WERI-Rb-1 (cell line): ENCODE measurements around the gene G0S2.

Experiments used
- DNase-seq: peaks from one replicate; pipeline ENCODE4 v3.0.0-alpha.2; 2020
- H3K27ac ChIP-seq: fragments of 250-450 bp; sonication (Bioruptor Pico); 2 replicates; pipeline ENCODE4 v1.5.1; 2020; ENCODE audit warnings: mild to moderate bottlenecking, moderate library complexity
- H3K27me3 ChIP-seq: fragments of 250-450 bp; sonication (Bioruptor Pico); 2 replicates; pipeline ENCODE4 v1.5.1; 2021; ENCODE audit warnings: mild to moderate bottlenecking, low read depth, moderate library complexity; ENCODE audit not compliant: insufficient read depth, severe bottlenecking
- H3K36me3 ChIP-seq: fragments of 250-450 bp; sonication (Bioruptor Pico); 2 replicates; pipeline ENCODE4 v1.5.1; 2020; ENCODE audit warnings: mild to moderate bottlenecking, moderate library complexity
- H3K4me3 ChIP-seq: 2 replicates; pipeline ENCODE4 v1.5.1; 2011; ENCODE audit warnings: low read depth, mild to moderate bottlenecking, control low read depth, low read length
- H3K9me3 ChIP-seq: fragments of 250-450 bp; sonication (Bioruptor Pico); 2 replicates; pipeline ENCODE4 v1.5.1; 2021; ENCODE audit warnings: mild to moderate bottlenecking, moderate library complexity; ENCODE audit not compliant: severe bottlenecking
- CTCF ChIP-seq: IDR thresholded peaks from 2 replicates; pipeline ENCODE4 v1.5.1; 2011; ENCODE audit warnings: low read depth, mild to moderate bottlenecking, control low read depth, inconsistent platforms, low read length

Gene G0S2

GRCh38 chr1:209657140-209657879, 17.9 kb upstream of the G0S2 start:
- H3K9me3 ChIP-seq: no peaks in the 10 kb centered on the region
- no peak for TF ChIP-seq CTCF
- peaks cover 71% of the 10 kb centered on the region for H3K27me3 ChIP-seq
- H3K27ac ChIP-seq: no peak overlapping the region
- H3K4me3 ChIP-seq: no peak overlapping the region
- H3K36me3 ChIP-seq: no peaks in the 10 kb centered on the region
- DNase-seq: no peak

- H3K4me3 ChIP-seq: no peak overlapping the region
- no peaks in the 10 kb centered on the region for H3K36me3 ChIP-seq
- peaks cover 69% of the 10 kb centered on the region for H3K27me3 ChIP-seq
- no peak overlapping the region for H3K27ac ChIP-seq
- TF ChIP-seq CTCF: no peak
- no peak for DNase-seq
- H3K9me3 ChIP-seq: no peaks in the 10 kb centered on the region
Measured at GRCh38 chr1:209657918-209658317, 17.3 kb upstream of the G0S2 start.

GRCh38 chr1:209659909-209660308, 15.3 kb upstream of the G0S2 start:
- no peak for TF ChIP-seq CTCF
- peaks cover 59% of the 10 kb centered on the region for H3K27me3 ChIP-seq
- H3K4me3 ChIP-seq: no peak overlapping the region
- H3K9me3 ChIP-seq: no peaks in the 10 kb centered on the region
- H3K27ac ChIP-seq: no peak overlapping the region
- no peak for DNase-seq
- no peaks in the 10 kb centered on the region for H3K36me3 ChIP-seq

- TF ChIP-seq CTCF: no peak
Measured at GRCh38 chr1:209661071-209661470, 14.1 kb upstream of the G0S2 start.

GRCh38 chr1:209662879-209663327, 12.3 kb upstream of the G0S2 start:
- no peak overlapping the region for H3K27ac ChIP-seq
- no peaks in the 10 kb centered on the region for H3K36me3 ChIP-seq
- H3K9me3 ChIP-seq: no peaks in the 10 kb centered on the region
- TF ChIP-seq CTCF: no peak
- peaks cover 56% of the 10 kb centered on the region for H3K27me3 ChIP-seq
- no peak overlapping the region for H3K4me3 ChIP-seq
- DNase-seq: no peak

More at GRCh38 chr1:209661071-209661470, 14.1 kb upstream of the G0S2 start:
- no peak for DNase-seq
- Histone ChIP-seq H3K27ac (no peak overlapping the region), H3K4me3 (no peak overlapping the region), H3K36me3 (no peaks in the 10 kb centered on the region), H3K27me3 (peaks cover 52% of the 10 kb centered on the region), H3K9me3 (no peaks in the 10 kb centered on the region)

- Histone ChIP-seq H3K27me3 (peaks cover 55% of the 10 kb centered on the region), H3K9me3 (no peaks in the 10 kb centered on the region), H3K36me3 (no peaks in the 10 kb centered on the region), H3K27ac (no peak overlapping the region), H3K4me3 (no peak overlapping the region)
- no peak for DNase-seq
- TF ChIP-seq CTCF: no peak
Measured at GRCh38 chr1:209667103-209667502, 8.1 kb upstream of the G0S2 start.
